Astrocyte of the cerebellum (primary cell): ENCODE data around the gene CDC20.

Experiments
- DNase-seq: peaks from one replicate; pipeline ENCODE4 v3.0.0-alpha.2; 2011; ENCODE audit warnings: low read depth
- H3K4me3 ChIP-seq: 2 replicates; pipeline ENCODE4 v1.5.1; 2011; ENCODE audit warnings: mild to moderate bottlenecking, low read depth, low read length, moderate library complexity
- CTCF ChIP-seq: IDR thresholded peaks from 2 replicates; pipeline ENCODE4 v1.5.1; 2012; ENCODE audit warnings: low read length, low read depth, moderate library complexity, mild to moderate bottlenecking; ENCODE audit errors: missing control alignments
- in situ Hi-C: cut with HindIII; loops from 2 replicates; pipeline ENCODE4 v1.10.0; 2017; ENCODE audit warnings: low sequenced_read_pairs

The CDC20 gene

GRCh38 chr1:43327549-43328292 is 31.1 kb upstream of the CDC20 start:
- H3K4me3 ChIP-seq: no peak overlapping the region
- in situ Hi-C loops: no loop called here
- DNase-seq: no peak
- TF ChIP-seq CTCF: no peak

- in situ Hi-C loops: no loop called here
- H3K4me3 ChIP-seq: no peak overlapping the region
- no peak for DNase-seq
- TF ChIP-seq CTCF: no peak
Measured at GRCh38 chr1:43329995-43330751, 28.6 kb upstream of the CDC20 start.

- in situ Hi-C loops: no loop called here
- H3K4me3 ChIP-seq: no peak overlapping the region
- no peak for TF ChIP-seq CTCF
- DNase-seq: no peak
Measured at GRCh38 chr1:43331688-43332087, 27.1 kb upstream of the CDC20 start.

GRCh38 chr1:43334453-43335205 is 24.2 kb upstream of the CDC20 start:
- no peak overlapping the region for H3K4me3 ChIP-seq
- in situ Hi-C loops: no loop called here
- no peak for TF ChIP-seq CTCF
- DNase-seq: no peak

GRCh38 chr1:43337588-43337987 is 21.2 kb upstream of the CDC20 start, which contains the start of gene MPL:
TSS of gene MPL (plus strand) at chr1:43337818. CDS start at chr1:43337849, 31 bp downstream.
- in situ Hi-C loops: no loop called here
- H3K4me3 ChIP-seq: no peak within 1 kb of the TSS
- no peak for DNase-seq
- no peak for TF ChIP-seq CTCF

GRCh38 chr1:43338001-43338400 is 20.8 kb upstream of the CDC20 start:
- in situ Hi-C loops: no loop called here

More at GRCh38 chr1:43338001-43338400, 20.8 kb upstream of the CDC20 start:
- no peak for TF ChIP-seq CTCF
- DNase-seq: no peak
- H3K4me3 ChIP-seq: no peak overlapping the region
